Mesenchymal stem cell (in vitro differentiated cells and primary cell): ENCODE results near the gene PLA2G5.

Source experiments
- DNase-seq: peaks from one replicate; pipeline ENCODE4 v3.0.0-alpha.2; 2013
- H2AFZ ChIP-seq: one replicate; pipeline ENCODE4 v1.6.1; 2013; ENCODE audit warnings: low read depth, mild to moderate bottlenecking, control low read depth, inconsistent platforms, low read length, moderate library complexity
- H2AK5ac ChIP-seq: 2 replicates; pipeline ENCODE4 v1.6.1; 2013; ENCODE audit warnings: low read length, moderate library complexity, mild to moderate bottlenecking, inconsistent platforms; ENCODE audit not compliant: severe bottlenecking
- H2BK120ac ChIP-seq: one replicate; pipeline ENCODE4 v1.6.1; 2013; ENCODE audit warnings: low read depth, mild to moderate bottlenecking, inconsistent platforms, low read length, moderate library complexity
- H2BK12ac ChIP-seq, 2 experiments: one replicate each; pipeline ENCODE4 v1.6.1; 2013; ENCODE audit warnings: inconsistent platforms in 2 of 2, low read length in 2 of 2, mild to moderate bottlenecking in 2 of 2, moderate library complexity in 2 of 2, control low read depth in 1 of 2
- H2BK15ac ChIP-seq: one replicate; pipeline ENCODE4 v1.6.1; 2013; ENCODE audit warnings: mild to moderate bottlenecking, low read depth, inconsistent platforms; ENCODE audit not compliant: poor library complexity, severe bottlenecking
- H2BK5ac ChIP-seq: 2 replicates; pipeline ENCODE4 v1.6.1; 2013; ENCODE audit warnings: low read depth, mild to moderate bottlenecking, low read length, control low read depth, inconsistent platforms; ENCODE audit not compliant: poor library complexity, severe bottlenecking
- H3K14ac ChIP-seq, 2 experiments: one replicate each; pipeline ENCODE4 v1.6.1; 2013; ENCODE audit warnings: inconsistent platforms in 2 of 2, low read length in 2 of 2, control low read depth in 1 of 2, mild to moderate bottlenecking in 1 of 2, moderate library complexity in 1 of 2
- H3K18ac ChIP-seq, 2 experiments: one replicate each; pipeline ENCODE4 v1.6.1; 2013; ENCODE audit warnings: inconsistent platforms in 2 of 2, low read length in 2 of 2, control low read depth in 1 of 2, low read depth in 1 of 2, mild to moderate bottlenecking in 1 of 2
- H3K23ac ChIP-seq, 2 experiments: one replicate each; pipeline ENCODE4 v1.6.1; 2013; ENCODE audit warnings: inconsistent platforms in 2 of 2, low read length in 2 of 2, mild to moderate bottlenecking in 2 of 2, moderate library complexity in 2 of 2, control low read depth in 1 of 2
- H3K27ac ChIP-seq: 2 replicates; pipeline ENCODE4 v1.5.1; 2013; ENCODE audit warnings: mild to moderate bottlenecking, moderate library complexity, low read length, control low read depth, inconsistent platforms; ENCODE audit not compliant: poor library complexity, severe bottlenecking
- H3K27me3 ChIP-seq, 2 experiments: 2 replicates each; pipeline versions ENCODE4 v1.6.1 to v1.7.0; 2013; ENCODE audit warnings: low read length in 2 of 2, mild to moderate bottlenecking in 2 of 2, moderate library complexity in 2 of 2, control low read depth in 1 of 2, inconsistent platforms in 1 of 2; ENCODE audit not compliant: control insufficient read depth in 1 of 2, insufficient read depth in 1 of 2
- H3K36me3 ChIP-seq, 2 experiments: 2 replicates each; pipeline versions ENCODE4 v1.6.1 to v1.7.0; 2013; ENCODE audit warnings: low read length in 2 of 2, control low read depth in 1 of 2, inconsistent platforms in 1 of 2, low read depth in 1 of 2, mild to moderate bottlenecking in 1 of 2; ENCODE audit not compliant: insufficient read depth in 2 of 2, control insufficient read depth in 1 of 2
- H3K4ac ChIP-seq, 2 experiments: one replicate each; pipeline ENCODE4 v1.6.1; 2013; ENCODE audit warnings: inconsistent platforms in 2 of 2, low read length in 2 of 2, mild to moderate bottlenecking in 2 of 2, moderate library complexity in 2 of 2, control low read depth in 1 of 2, low read depth in 1 of 2
- H3K4me1 ChIP-seq: 2 replicates; pipeline ENCODE4 v1.6.1; 2013; ENCODE audit warnings: low read depth, low read length, control low read depth; ENCODE audit not compliant: control insufficient read depth, insufficient read depth
- H3K4me2 ChIP-seq: 2 replicates; pipeline ENCODE4 v1.6.1; 2013; ENCODE audit warnings: low read length, mild to moderate bottlenecking, inconsistent platforms; ENCODE audit not compliant: poor library complexity, severe bottlenecking
- H3K4me3 ChIP-seq, 2 experiments: 2 replicates each; pipeline versions ENCODE4 v1.5.1 to v1.7.0; 2013; ENCODE audit warnings: low read length in 2 of 2, mild to moderate bottlenecking in 2 of 2, control low read depth in 1 of 2, low read depth in 1 of 2; ENCODE audit not compliant: insufficient read depth in 1 of 2
- H3K79me1 ChIP-seq: replicated peaks from 2 replicates; pipeline ENCODE4 v1.6.1; 2013; ENCODE audit warnings: mild to moderate bottlenecking, control low read depth, low read length, inconsistent platforms; ENCODE audit not compliant: poor library complexity, severe bottlenecking
- H3K9ac ChIP-seq: 2 replicates; pipeline ENCODE4 v1.7.0; 2013; ENCODE audit warnings: mild to moderate bottlenecking, low read length, moderate library complexity
- H3K9me3 ChIP-seq: 2 replicates; pipeline ENCODE4 v1.7.0; 2013; ENCODE audit warnings: mild to moderate bottlenecking, low read length; ENCODE audit not compliant: control insufficient read depth
- H4K8ac ChIP-seq: one replicate; pipeline ENCODE4 v1.6.1; 2013; ENCODE audit warnings: inconsistent platforms, mild to moderate bottlenecking, low read length, moderate library complexity
- H4K91ac ChIP-seq: one replicate; pipeline ENCODE4 v1.6.1; 2013; ENCODE audit warnings: mild to moderate bottlenecking, low read length, inconsistent platforms
- WGBS: methylation state at CpG from one replicate; pipeline ENCODE4 v1.1.7; 2013; ENCODE audit warnings: mixed read lengths; 5-methylcytosine and 5-hydroxymethylcytosine counted together

Gene PLA2G5

DNA sequence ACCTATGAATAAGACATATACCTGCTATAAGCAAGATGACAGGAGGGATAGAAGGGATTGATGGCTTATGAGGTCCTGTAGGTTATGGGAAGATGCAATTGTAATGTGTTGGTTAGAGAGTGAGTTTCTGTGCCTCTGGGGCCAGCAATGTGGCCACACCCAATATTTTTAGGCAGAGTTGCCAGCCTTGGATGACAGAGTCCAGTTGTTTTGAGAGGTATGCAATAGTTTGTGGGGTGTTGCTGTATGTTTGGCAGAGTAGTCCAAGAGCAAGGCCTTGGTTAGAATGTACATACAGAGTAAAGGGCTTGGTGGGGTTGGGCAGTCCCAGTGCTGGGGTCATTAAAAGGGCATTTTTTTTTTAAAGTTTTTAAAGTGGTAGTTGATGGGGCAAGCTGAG is 36.6 kb upstream of the PLA2G5 start:
- peaks cover 0 to 4% of the 10 kb centered on the region in 2 experiments for H3K27me3 ChIP-seq
- no peak overlapping the region for H3K9ac ChIP-seq
- no peak overlapping the region for H2AK5ac ChIP-seq
- no peak overlapping the region for H3K14ac ChIP-seq
- H2BK120ac ChIP-seq, result no peak overlapping the region
- H3K4me1 ChIP-seq, result no peaks in the 10 kb centered on the region
- no peak overlapping the region for H3K4me2 ChIP-seq
- no peak overlapping the region for H2AFZ ChIP-seq
- H3K4me3 ChIP-seq, result no peak overlapping the region
- no peak overlapping the region for H3K23ac ChIP-seq
- H3K18ac ChIP-seq, result no peak overlapping the region
- H3K9me3 ChIP-seq, result peaks cover 17% of the 10 kb centered on the region
- H2BK5ac ChIP-seq, result no peak overlapping the region
- no peak overlapping the region for H2BK12ac ChIP-seq
- H3K79me1 ChIP-seq, result no peaks in the 10 kb centered on the region
- no peak overlapping the region for H3K27ac ChIP-seq
- H4K8ac ChIP-seq, result no peak overlapping the region
- H3K4ac ChIP-seq, result no peak overlapping the region
- H4K91ac ChIP-seq, result no peak overlapping the region
- no peaks in the 10 kb centered on the region for H3K36me3 ChIP-seq
- no peak overlapping the region for H2BK15ac ChIP-seq
- no peak for DNase-seq

DNA sequence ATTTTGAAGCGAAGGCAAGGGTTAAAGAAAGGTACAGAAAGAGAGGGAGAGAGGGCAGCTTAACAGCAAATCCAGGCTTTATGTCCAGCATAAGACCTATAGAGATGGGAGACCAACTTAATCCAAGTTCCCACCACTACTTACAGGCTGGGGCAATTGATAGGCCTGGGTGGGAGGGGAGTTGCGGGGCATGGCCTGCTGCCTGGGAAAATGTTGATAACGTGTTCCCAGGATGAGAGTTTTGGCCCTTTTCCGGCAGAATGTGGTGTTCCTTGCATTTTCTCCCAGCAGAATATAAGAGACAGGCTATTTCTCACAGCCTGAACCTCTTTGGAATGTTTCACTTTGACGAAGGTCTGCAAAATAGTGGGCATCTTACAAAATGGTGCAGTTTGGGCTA is 34.9 kb upstream of the PLA2G5 start:
- H2BK5ac ChIP-seq, result no peak overlapping the region

DNA sequence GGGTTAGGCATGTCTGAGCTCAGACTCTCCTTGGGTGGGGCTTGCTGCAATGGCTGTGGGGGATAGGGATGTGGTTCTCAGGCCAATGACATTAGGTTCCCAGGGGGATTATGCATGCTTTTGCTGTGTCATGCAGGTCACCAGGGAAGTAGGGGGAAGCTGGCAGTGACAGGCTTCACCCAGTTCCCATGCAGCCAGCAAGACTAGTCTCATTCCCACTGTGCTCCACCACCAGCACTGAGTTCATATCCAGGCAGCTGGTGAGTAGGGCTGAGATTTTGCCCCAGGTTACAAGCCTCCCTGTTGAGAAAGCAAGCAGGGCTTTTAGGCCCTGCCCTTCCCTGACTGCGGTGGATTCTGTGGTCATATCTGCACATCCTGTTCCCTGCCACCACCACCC is 32.1 kb upstream of the PLA2G5 start:
- no peaks in the 10 kb centered on the region for H3K79me1 ChIP-seq
- no peak overlapping the region for H4K91ac ChIP-seq
- H2AFZ ChIP-seq, result no peak overlapping the region
- H3K27me3 ChIP-seq, result peaks cover 0 to 6% of the 10 kb centered on the region in 2 experiments
- no peak overlapping the region for H3K23ac ChIP-seq
- H3K4me3 ChIP-seq, result no peak overlapping the region
- H3K4me2 ChIP-seq, result no peak overlapping the region
- no peak for DNase-seq
- no peak overlapping the region for H3K4ac ChIP-seq
- 83% methylated on average over 1 of the region's 1 CpG for WGBS
- H2BK12ac ChIP-seq, result no peak overlapping the region
- no peak overlapping the region for H3K14ac ChIP-seq
- H3K4me1 ChIP-seq, result no peaks in the 10 kb centered on the region
- H2AK5ac ChIP-seq, result no peak overlapping the region
- no peak overlapping the region for H3K27ac ChIP-seq
- no peak overlapping the region for H4K8ac ChIP-seq
- H2BK15ac ChIP-seq, result no peak overlapping the region
- no peak overlapping the region for H3K9ac ChIP-seq
- H2BK5ac ChIP-seq, result no peak overlapping the region
- no peak overlapping the region for H2BK120ac ChIP-seq
- no peak overlapping the region for H3K18ac ChIP-seq
- peaks cover 21% of the 10 kb centered on the region for H3K9me3 ChIP-seq
- no peaks in the 10 kb centered on the region for H3K36me3 ChIP-seq

More for the DNA sequence above, 34.9 kb upstream of the PLA2G5 start:
- Histone ChIP-seq H3K4ac (no peak overlapping the region), H3K4me2 (no peak overlapping the region), H4K91ac (no peak overlapping the region), H4K8ac (no peak overlapping the region), H3K14ac (no peak overlapping the region), H3K18ac (no peak overlapping the region), H3K27me3 (peaks cover 0 to 8% of the 10 kb centered on the region in 2 experiments), H2AK5ac (no peak overlapping the region), H3K36me3 (no peaks in the 10 kb centered on the region), H2BK120ac (no peak overlapping the region), H3K79me1 (no peaks in the 10 kb centered on the region), H3K4me1 (no peaks in the 10 kb centered on the region), H3K27ac (no peak overlapping the region), H3K9me3 (peaks cover 21% of the 10 kb centered on the region), H3K23ac (no peak overlapping the region), H3K9ac (no peak overlapping the region), H2BK12ac (no peak overlapping the region), H3K4me3 (no peak overlapping the region), H2BK15ac (no peak overlapping the region), H2AFZ (no peak overlapping the region)
- DNase-seq, result no peak
- 53% methylated on average over 3 of the region's 5 CpGs for WGBS

DNA sequence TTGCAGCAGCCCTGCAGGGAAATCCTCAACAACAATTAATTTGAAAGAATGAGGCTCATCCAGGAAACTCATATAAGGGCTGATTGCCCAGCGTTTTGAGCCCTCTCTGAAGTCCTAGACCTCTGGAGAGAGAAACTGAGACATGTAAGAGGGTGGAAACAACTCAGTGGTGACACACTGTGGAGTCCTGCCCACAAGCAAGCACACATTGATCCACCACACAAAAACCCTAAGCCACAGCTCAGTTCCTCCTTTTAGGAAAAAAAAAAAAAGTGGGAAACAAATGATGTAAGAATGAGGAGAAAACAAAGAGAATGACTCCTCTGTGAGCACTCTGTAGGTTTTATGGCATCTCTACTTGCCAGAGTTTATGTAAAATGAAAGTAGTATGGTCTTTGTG is 22.9 kb upstream of the PLA2G5 start:
- H4K8ac ChIP-seq, result no peak overlapping the region
- no peak overlapping the region for H2AFZ ChIP-seq
- H3K18ac ChIP-seq, result no peak overlapping the region
- H3K27ac ChIP-seq, result no peak overlapping the region
- H2BK12ac ChIP-seq, result no peak overlapping the region
- no peak overlapping the region for H3K4ac ChIP-seq
- no peak overlapping the region for H3K14ac ChIP-seq
- no peak overlapping the region for H4K91ac ChIP-seq
- no peak overlapping the region for H3K23ac ChIP-seq
- no peaks in the 10 kb centered on the region for H3K4me1 ChIP-seq
- WGBS, result no CpG with 5 or more reads among the region's 1 CpG
- no peak overlapping the region for H2AK5ac ChIP-seq
- peaks cover 27% of the 10 kb centered on the region for H3K9me3 ChIP-seq
- H3K79me1 ChIP-seq, result no peaks in the 10 kb centered on the region
- H2BK5ac ChIP-seq, result no peak overlapping the region
- H3K36me3 ChIP-seq, result no peaks in the 10 kb centered on the region
- no peak overlapping the region for H2BK15ac ChIP-seq
- no peak overlapping the region for H3K4me2 ChIP-seq
- H3K4me3 ChIP-seq, result no peak overlapping the region
- H2BK120ac ChIP-seq, result no peak overlapping the region
- DNase-seq, result no peak
- H3K9ac ChIP-seq, result no peak overlapping the region
- peaks cover 0 to 18% of the 10 kb centered on the region in 2 experiments for H3K27me3 ChIP-seq
